Natural killer cell (primary cell): ENCODE data around the gene GIPC2. TPM values are rescaled to one million over a fixed set of nuclear protein-coding genes. Genes with fewer than 3 reads are reported as not detected.

Experiments
- ATAC-seq, 3 donors: fragments of 150-1000 bp in 2 of 3; fragments of 200-7000 bp in 1 of 3; cut with Tn5 transposase; 1 replicate in 1 of 3; 2 replicates in 2 of 3; pipeline ENCODE4 v1.10.0; 2021; ENCODE audit warnings: mild to moderate bottlenecking in 2 of 3, moderate library complexity in 2 of 3
- DNase-seq, 2 donors: peaks; one replicate each; pipeline versions ENCODE4 v3.0.0 to v3.0.0-alpha.2; 2013 to 2021; ENCODE audit warnings: mixed read lengths in 1 of 2
- H3K27ac ChIP-seq: one replicate; pipeline ENCODE4 v1.5.1; 2013; ENCODE audit warnings: mild to moderate bottlenecking, low read length
- H3K27me3 ChIP-seq: one replicate; pipeline ENCODE4 v1.6.1; 2013; ENCODE audit warnings: low read length; ENCODE audit not compliant: control insufficient read depth, insufficient read depth
- H3K36me3 ChIP-seq: one replicate; pipeline ENCODE4 v1.6.1; 2013; ENCODE audit warnings: low read length; ENCODE audit not compliant: control insufficient read depth, insufficient read depth
- H3K4me1 ChIP-seq: one replicate; pipeline ENCODE4 v1.6.1; 2013; ENCODE audit warnings: low read length; ENCODE audit not compliant: control insufficient read depth, insufficient read depth
- H3K4me3 ChIP-seq: one replicate; pipeline ENCODE4 v1.5.1; 2013; ENCODE audit warnings: low read length
- H3K9me3 ChIP-seq: one replicate; pipeline ENCODE4 v1.6.1; 2013; ENCODE audit warnings: low read length; ENCODE audit not compliant: control insufficient read depth, insufficient read depth
- H3K27ac Mint-ChIP-seq, 2 donors: one replicate each; pipeline ENCODE4 v1.8.0; 2022; ENCODE audit warnings: mild to moderate bottlenecking in 2 of 2, mixed read lengths in 2 of 2, moderate library complexity in 1 of 2
- H3K27me3 Mint-ChIP-seq, 2 donors: one replicate each; pipeline ENCODE4 v1.8.0; 2022; ENCODE audit warnings: low read depth in 2 of 2, mixed read lengths in 2 of 2
- H3K36me3 Mint-ChIP-seq: one replicate; pipeline ENCODE4 v1.8.0; 2022; ENCODE audit warnings: mixed read lengths
- H3K4me1 Mint-ChIP-seq, 2 donors: one replicate each; pipeline ENCODE4 v1.8.0; 2022; ENCODE audit warnings: mixed read lengths in 2 of 2
- H3K4me3 Mint-ChIP-seq: one replicate; pipeline ENCODE4 v1.8.0; 2022; ENCODE audit warnings: mild to moderate bottlenecking, moderate library complexity, mixed read lengths
- H3K9me3 Mint-ChIP-seq, 2 donors: one replicate each; pipeline ENCODE4 v1.8.0; 2022; ENCODE audit warnings: mixed read lengths in 2 of 2
- CTCF ChIP-seq: fragments of 200-600 bp; IDR thresholded peaks from one replicate; pipeline ENCODE4 v1.8.0; 2022; ENCODE audit warnings: antibody characterized with exemption
- WGBS: methylation state at CpG from one replicate; pipeline ENCODE4 v1.1.7; 2013; ENCODE audit warnings: missing lambda C conversion rate; ENCODE audit not compliant: insufficient coverage; 5-methylcytosine and 5-hydroxymethylcytosine counted together
- intact Hi-C: fragments of 100-400 bp; cut with micrococcal nuclease; formaldehyde crosslinking; loops from one replicate; pipeline ENCODE4 v1.14.2; 2022
- total RNA-seq, 4 donors: library from RNA; stranded (reverse); fragments of 120-200 nt in 1 of 4; gene quantifications; one replicate each; pipeline versions ENCODE4 v1.2.3 to v1.2.4, GENCODE V29; 2013 to 2022

The GIPC2 gene
- total RNA-seq, 3 donors from 2014 or later (not counting 1 experiment from before 2014, with no cell fraction given): not detected

GRCh38 chr1:78047106-78047505 is 1.3 kb downstream of the GIPC2 start:
- H3K4me3 ChIP-seq: no peak overlapping the region
- H3K27ac ChIP-seq: no peak overlapping the region
- intact Hi-C loops: no loop called here
- peaks cover 17% of the 10 kb centered on the region for H3K27me3 ChIP-seq
- peaks cover 10% of the 10 kb centered on the region for H3K4me1 ChIP-seq
- ATAC-seq: no peak
- no peak overlapping the region for H3K27ac Mint-ChIP-seq
- no peaks in the 10 kb centered on the region for H3K36me3 ChIP-seq
- H3K4me1 Mint-ChIP-seq: peaks cover 9 to 16% of the 10 kb centered on the region in 2 donors
- no peaks in the 10 kb centered on the region for H3K9me3 ChIP-seq
- TF ChIP-seq CTCF: no peak
- H3K36me3 Mint-ChIP-seq: no peaks in the 10 kb centered on the region
- WGBS: 86% methylated on average over 3 of the region's 5 CpGs
- DNase-seq: no peak
- peaks cover 37 to 54% of the 10 kb centered on the region in 2 donors for H3K27me3 Mint-ChIP-seq
- H3K9me3 Mint-ChIP-seq: no peaks in the 10 kb centered on the region
- peak overlapping the region; percentile 65 for H3K4me3 Mint-ChIP-seq

- H3K27me3 ChIP-seq: peaks cover 17% of the 10 kb centered on the region
- no peak overlapping the region for H3K27ac ChIP-seq
- Mint-ChIP-seq H3K4me1 (peaks cover 9 to 16% of the 10 kb centered on the region in 2 donors), H3K4me3 (no peak overlapping the region), H3K9me3 (no peaks in the 10 kb centered on the region), H3K36me3 (no peaks in the 10 kb centered on the region), H3K27ac (no peak overlapping the region), H3K27me3 (peaks cover 37 to 53% of the 10 kb centered on the region in 2 donors)
- intact Hi-C loops: no loop called here
- no peaks in the 10 kb centered on the region for H3K36me3 ChIP-seq
- no peak overlapping the region for H3K4me3 ChIP-seq
- ATAC-seq (no peak), DNase-seq (no peak)
- WGBS: 100% methylated on average over 1 of the region's 3 CpGs
- TF ChIP-seq CTCF: no peak
- H3K4me1 ChIP-seq: peaks cover 10% of the 10 kb centered on the region
- no peaks in the 10 kb centered on the region for H3K9me3 ChIP-seq
These were observed 1.9 kb downstream of the GIPC2 start for GRCh38 chr1:78047631-78048030.

- H3K27ac ChIP-seq: no peak overlapping the region
- 70% methylated on average over 2 of the region's 3 CpGs for WGBS
- intact Hi-C loops: no loop called here
These were observed 2.7 kb downstream of the GIPC2 start for GRCh38 chr1:78048446-78048845.

More at GRCh38 chr1:78048446-78048845, 2.7 kb downstream of the GIPC2 start:
- peaks cover 9 to 16% of the 10 kb centered on the region in 2 donors for H3K4me1 Mint-ChIP-seq
- H3K9me3 Mint-ChIP-seq: no peaks in the 10 kb centered on the region
- H3K4me3 Mint-ChIP-seq: no peak overlapping the region
- ATAC-seq (no peak), DNase-seq (no peak)
- TF ChIP-seq CTCF: no peak
- Histone ChIP-seq H3K36me3 (no peaks in the 10 kb centered on the region), H3K9me3 (no peaks in the 10 kb centered on the region), H3K27me3 (peaks cover 17% of the 10 kb centered on the region), H3K4me1 (peaks cover 10% of the 10 kb centered on the region), H3K4me3 (no peak overlapping the region)
- H3K27me3 Mint-ChIP-seq: peaks cover 37 to 44% of the 10 kb centered on the region in 2 donors
- H3K27ac Mint-ChIP-seq: no peak overlapping the region
- H3K36me3 Mint-ChIP-seq: no peaks in the 10 kb centered on the region
